H4 (cell line): ENCODE measurements around the gene C2orf92. TPM values are rescaled to one million over a fixed set of nuclear protein-coding genes. Genes with fewer than 3 reads are reported as not detected.

Experiments used
- DNase-seq: peaks from one replicate; pipeline ENCODE4 v3.0.0-alpha.2; 2015; ENCODE audit warnings: low spot score
- total RNA-seq: library from RNA; depleted of rRNA; stranded (reverse); fragments of >200 nt; shearing (Covaris generic); gene quantifications from 2 replicates; pipeline ENCODE4 v1.2.3, GENCODE V29; 2014; rRNA removed

The C2orf92 gene
- total RNA-seq, 1 experiment from 2014 or later, result 1.6 TPM

DNA sequence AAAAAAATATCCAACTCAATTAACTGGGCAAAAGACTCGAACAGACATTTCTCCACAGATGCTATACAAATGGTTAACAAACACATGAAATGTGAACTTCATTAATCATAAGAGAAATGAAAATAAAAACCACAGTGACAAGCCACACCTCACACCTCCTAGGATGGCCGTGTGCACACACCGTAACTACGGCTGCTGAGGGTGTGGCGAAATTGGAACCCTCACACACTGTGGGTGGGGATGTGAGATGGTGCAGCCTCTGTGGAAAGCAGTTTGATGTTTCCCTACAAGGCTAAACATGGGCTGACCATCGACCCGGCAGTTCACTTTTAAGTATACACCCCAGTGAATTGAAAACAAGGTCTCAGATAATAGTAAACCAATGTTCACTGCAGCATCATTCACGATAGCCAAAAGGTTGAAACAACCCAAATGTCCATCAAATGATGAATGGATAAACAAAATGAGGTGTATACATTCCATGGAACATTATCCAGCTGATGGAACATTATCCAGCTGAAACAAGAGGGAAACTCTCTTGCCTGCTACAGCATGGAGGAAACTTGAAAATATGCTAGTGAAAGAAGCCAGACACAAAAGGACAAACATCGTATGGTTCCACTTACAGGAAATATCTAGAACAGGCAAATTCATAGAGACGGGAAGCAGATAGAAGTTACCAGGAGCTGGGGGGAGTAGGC is 76.1 kb downstream of the C2orf92 start:
- DNase-seq, result no peak

DNA sequence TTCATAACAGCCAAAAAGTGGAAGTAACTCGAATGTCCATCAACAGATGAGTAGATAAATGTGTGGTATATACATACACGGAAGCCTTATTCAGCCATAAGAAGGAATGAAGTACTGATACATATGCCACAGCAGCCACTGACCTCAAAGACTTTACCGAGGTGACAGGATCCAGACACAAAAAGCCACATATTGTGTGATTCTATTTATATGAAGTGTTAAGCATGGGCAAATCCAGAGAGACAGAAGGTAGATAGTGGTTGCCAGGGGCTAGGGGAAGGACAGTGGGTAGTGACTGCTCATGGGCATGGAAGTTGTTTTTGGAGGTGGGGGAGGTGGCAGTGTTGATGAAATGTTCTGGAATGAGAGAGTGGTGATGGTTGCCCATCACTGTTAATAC is 77.8 kb downstream of the C2orf92 start:
- DNase-seq, result no peak

DNA sequence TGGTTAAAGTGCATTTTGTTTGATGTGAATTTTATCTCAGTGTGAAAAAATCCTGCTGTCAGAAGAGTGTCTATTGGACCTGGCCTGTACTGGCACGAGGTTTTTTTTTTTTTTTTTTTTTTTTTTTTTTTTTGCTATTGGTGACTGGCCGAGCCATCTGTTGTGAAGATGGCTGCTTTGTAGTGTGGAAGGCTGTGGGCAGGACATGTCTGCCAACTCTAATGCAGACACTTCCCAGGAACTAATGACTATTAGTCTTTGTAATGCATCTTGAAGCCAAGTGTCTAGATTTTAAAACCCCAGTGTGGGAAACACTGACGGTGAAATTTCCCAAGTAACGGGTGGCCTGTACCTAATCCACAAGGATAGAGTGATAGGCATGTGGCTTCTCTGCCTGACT is 78.2 kb downstream of the C2orf92 start:
- no peak for DNase-seq

DNA sequence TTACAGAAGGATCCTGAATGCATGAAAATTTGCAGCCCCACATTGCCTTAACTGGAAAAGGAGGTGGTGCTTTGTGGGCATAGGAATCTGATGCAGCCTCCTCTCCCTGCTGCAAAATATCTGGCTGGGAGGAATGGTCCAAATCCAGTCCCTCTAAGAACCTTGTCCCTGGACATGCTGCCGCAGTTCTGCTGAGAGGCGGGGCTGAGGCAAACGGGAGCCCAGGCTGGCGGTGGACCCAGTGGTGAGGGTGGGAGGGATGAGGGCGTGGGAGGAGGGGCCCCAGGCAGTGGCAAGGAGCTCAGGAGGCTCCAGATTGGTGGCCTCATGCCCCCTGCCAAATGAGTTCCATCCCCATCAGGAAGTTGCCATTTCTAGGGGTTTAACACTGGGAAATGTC is 80.1 kb downstream of the C2orf92 start:
- no peak for DNase-seq

DNA sequence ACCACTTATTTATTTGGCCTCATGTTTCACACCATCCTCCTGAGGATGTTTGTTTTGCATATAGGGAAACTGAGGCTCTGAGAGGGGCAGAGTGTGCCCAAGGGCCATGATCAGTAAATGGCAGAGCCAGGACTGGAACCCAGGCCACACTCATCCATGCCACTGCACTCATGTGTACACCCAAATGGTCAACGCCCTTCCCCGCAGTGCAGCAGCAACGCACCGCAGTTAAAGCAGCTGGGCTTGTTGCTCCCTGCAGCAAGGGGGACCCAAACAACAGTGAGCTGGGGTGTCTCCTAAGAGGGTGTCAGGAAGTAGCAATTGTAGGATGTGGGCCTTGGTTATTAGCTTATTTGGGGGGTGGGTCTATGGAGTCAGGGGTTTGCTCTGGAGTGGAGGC is 80.5 kb downstream of the C2orf92 start:
- no peak for DNase-seq

DNA sequence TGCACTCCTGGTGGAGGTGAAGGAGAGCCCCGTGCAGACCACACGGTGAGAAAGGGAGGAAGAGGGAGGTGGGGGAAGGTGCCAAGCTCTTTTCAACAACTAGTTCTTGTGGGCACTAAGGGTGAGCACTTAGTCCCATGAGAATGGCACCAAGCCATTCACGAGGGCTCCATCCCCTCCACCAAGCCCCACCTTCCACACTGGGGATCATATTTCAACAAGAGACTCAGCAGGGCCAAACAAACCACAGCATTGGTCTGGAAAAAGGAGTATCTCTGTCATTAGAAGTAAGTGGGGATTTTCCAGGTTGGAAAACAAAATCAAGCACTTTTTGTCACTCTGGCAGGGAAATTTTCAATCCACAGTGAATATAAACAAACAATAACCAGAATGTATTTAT is 82.2 kb downstream of the C2orf92 start:
- peak; percentile 53 for DNase-seq

Other genes starting within 250 kb of the C2orf92 start
- 2.4 and 3.9 TPM in 2 replicates for gene ANKRD36B, start 79.8 kb upstream of the C2orf92 start, total RNA-seq
- gene COX5B, start 23.7 kb upstream of the C2orf92 start, total RNA-seq, result 385 and 479 TPM in 2 replicates
- 31.0 and 31.4 TPM in 2 replicates for gene ACTR1B, start 5.7 kb upstream of the C2orf92 start, total RNA-seq
- gene ZAP70, start 43.9 kb downstream of the C2orf92 start, total RNA-seq, result not detected in 2 replicates